HCT116 (cell line): ENCODE measurements around the gene HAPLN2.

Source experiments
- CTCF ChIP-seq, 3 experiments: fragments of 200-600 bp in 1 of 3; sonication (generic) in 1 of 3; IDR thresholded peaks in 2 of 3; conservative IDR thresholded peaks in 1 of 3; 2 replicates each; pipeline ENCODE4 v1.5.1; 2012 to 2017; ENCODE audit warnings: low read depth in 2 of 3, low read length in 2 of 3, antibody characterized with exemption in 1 of 3, borderline replicate concordance in 1 of 3, control low read depth in 1 of 3, mild to moderate bottlenecking in 1 of 3, mixed read lengths in 1 of 3, mixed run types in 1 of 3, moderate library complexity in 1 of 3; ENCODE audit not compliant: insufficient read depth in 1 of 3
- EZH2 ChIP-seq: fragments of 200-600 bp; sonication (generic); IDR thresholded peaks from 2 replicates; pipeline ENCODE4 v1.6.1; 2017; ENCODE audit warnings: antibody characterized with exemption, mixed run types
- EZH2phosphoT487 ChIP-seq: fragments of 200-600 bp; IDR thresholded peaks from 2 replicates; pipeline ENCODE4 v1.6.1; 2018; ENCODE audit warnings: antibody characterized with exemption, borderline replicate concordance
- FOSL1 ChIP-seq: IDR thresholded peaks from 2 replicates; pipeline ENCODE4 v1.6.1; 2012; ENCODE audit warnings: low read depth
- POLR2A ChIP-seq: IDR thresholded peaks from 2 replicates; pipeline ENCODE4 v1.7.0; 2011; ENCODE audit warnings: borderline replicate concordance; ENCODE audit not compliant: insufficient read depth, insufficient read length; ENCODE audit errors: extremely low read depth
- POLR2AphosphoS5 ChIP-seq: IDR thresholded peaks from 2 replicates; pipeline ENCODE4 v1.6.1; 2011; ENCODE audit warnings: mild to moderate bottlenecking, low read depth, low read length, moderate library complexity
- RAD21 ChIP-seq: IDR thresholded peaks from 2 replicates; pipeline ENCODE4 v1.6.1; 2012; ENCODE audit warnings: low read depth, mild to moderate bottlenecking
- TF ChIP-seq, protein P1 (sequence below): IDR thresholded peaks from 2 replicates; pipeline ENCODE4 v1.6.1; 2011; ENCODE audit warnings: mild to moderate bottlenecking, low read length, moderate library complexity; ENCODE audit not compliant: insufficient replicate concordance; ENCODE audit errors: extremely low read depth

- no peak for TF ChIP-seq RAD21
- TF ChIP-seq CTCF (IDR thresholded peaks at IDR 0.05 in 2 of 3, conservative IDR thresholded peaks at IDR 0.05 in 1 of 3; ENCODE audit: borderline replicate concordance in 1 of 3, insufficient read depth in 1 of 3, low read depth in 2 of 3, low read length in 2 of 3), result no peak
- TF ChIP-seq POLR2A, result no peak
- TF ChIP-seq POLR2AphosphoS5, result no peak
- no peak for TF ChIP-seq FOSL1
- no peak for TF ChIP-seq EZH2phosphoT487
- no peak for TF ChIP-seq EZH2
- TF ChIP-seq, protein P1, sequence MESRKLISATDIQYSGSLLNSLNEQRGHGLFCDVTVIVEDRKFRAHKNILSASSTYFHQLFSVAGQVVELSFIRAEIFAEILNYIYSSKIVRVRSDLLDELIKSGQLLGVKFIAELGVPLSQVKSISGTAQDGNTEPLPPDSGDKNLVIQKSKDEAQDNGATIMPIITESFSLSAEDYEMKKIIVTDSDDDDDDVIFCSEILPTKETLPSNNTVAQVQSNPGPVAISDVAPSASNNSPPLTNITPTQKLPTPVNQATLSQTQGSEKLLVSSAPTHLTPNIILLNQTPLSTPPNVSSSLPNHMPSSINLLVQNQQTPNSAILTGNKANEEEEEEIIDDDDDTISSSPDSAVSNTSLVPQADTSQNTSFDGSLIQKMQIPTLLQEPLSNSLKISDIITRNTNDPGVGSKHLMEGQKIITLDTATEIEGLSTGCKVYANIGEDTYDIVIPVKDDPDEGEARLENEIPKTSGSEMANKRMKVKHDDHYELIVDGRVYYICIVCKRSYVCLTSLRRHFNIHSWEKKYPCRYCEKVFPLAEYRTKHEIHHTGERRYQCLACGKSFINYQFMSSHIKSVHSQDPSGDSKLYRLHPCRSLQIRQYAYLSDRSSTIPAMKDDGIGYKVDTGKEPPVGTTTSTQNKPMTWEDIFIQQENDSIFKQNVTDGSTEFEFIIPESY, result no peak
Measured at GRCh38 chr1:156598731-156599432, 20.3 kb upstream of the HAPLN2 start.
